HepG2 (cell line): ENCODE results near the gene GRPEL2. TPM values are rescaled to one million over a fixed set of nuclear protein-coding genes. Genes with fewer than 3 reads are reported as not detected.

ENCODE experiments used
- ATAC-seq: fragments of 200-7000 bp; cut with Tn5 transposase; 3 replicates; pipeline ENCODE4 v1.9.1; 2020; ENCODE audit warnings: mild to moderate bottlenecking, moderate library complexity
- BruUV-seq: library from RNA; stranded (reverse); fragments of 400-500 nt; replicated peaks from 2 replicates; lab custom pipeline; 2021; lab: Mats Ljungman, UMichigan
- CTCF ChIA-PET: fragments of 300-600 bp; formaldehyde crosslinking; extraction: SDS; loops from one replicate; lab custom pipeline; 2021; ENCODE audit warnings: low total read pairs, inconsistent platforms, low intra/inter-chr PET ratio; lab: Yijun Ruan, JAX
- POLR2A ChIA-PET: fragments of 350-600 bp; sonication (Branson Sonifier 250); formaldehyde crosslinking; loops from one replicate; lab custom pipeline; 2020; ENCODE audit warnings: antibody characterized with exemption, inconsistent platforms; lab: Yijun Ruan, JAX
- DNase-seq: peaks from one replicate; pipeline ENCODE4 v3.0.0-alpha.2; 2015; ENCODE audit warnings: low spot score
- FAIRE-seq: peaks from 3 replicates; lab custom pipeline; 2011; peaks lifted over from hg19 to GRCh38; lab: Jason Lieb, UNC
- H2AFZ ChIP-seq: one replicate; pipeline ENCODE4 v1.6.1; 2011; ENCODE audit warnings: low read length, inconsistent platforms
- H3K27ac ChIP-seq: fragments of 300-600 bp; 3 replicates; pipeline ENCODE4 v1.8.0; 2011; ENCODE audit warnings: mixed run types, mild to moderate bottlenecking, mixed read lengths, low read length, inconsistent platforms; ENCODE audit not compliant: insufficient read depth; ENCODE audit errors: extremely low read length
- H3K27me3 ChIP-seq, 2 experiments: fragments of 200-600 bp in 1 of 2; 2 replicates in 1 of 2; 3 replicates in 1 of 2; pipeline versions ENCODE4 v1.6.0 to v1.8.0; 2011; ENCODE audit warnings: low read length in 2 of 2, mild to moderate bottlenecking in 2 of 2, moderate library complexity in 2 of 2, inconsistent platforms in 1 of 2; ENCODE audit not compliant: insufficient read depth in 2 of 2, control insufficient read depth in 1 of 2
- H3K36me3 ChIP-seq, 2 experiments: fragments of 200-600 bp in 1 of 2; replicated peaks in 1 of 2; 2 replicates in 1 of 2; 3 replicates in 1 of 2; pipeline versions ENCODE4 v1.5.1 to v1.8.0; 2011; ENCODE audit warnings: low read length in 2 of 2, inconsistent platforms in 1 of 2; ENCODE audit not compliant: insufficient read depth in 2 of 2, control insufficient read depth in 1 of 2
- H3K4me1 ChIP-seq: 2 replicates; pipeline ENCODE4 v1.5.1; 2012; ENCODE audit warnings: low read length, inconsistent platforms; ENCODE audit not compliant: insufficient read depth
- H3K4me2 ChIP-seq: 2 replicates; pipeline ENCODE4 v1.6.0; 2011; ENCODE audit warnings: low read depth, low read length, inconsistent platforms
- H3K4me3 ChIP-seq, 3 experiments: fragments of 200-600 bp in 1 of 3; sonication (generic), shearing (Covaris generic) in 1 of 3; replicated peaks in 1 of 3; 2 replicates each; pipeline ENCODE4 v1.5.1; 2011 to 2016; ENCODE audit warnings: low read length in 3 of 3, inconsistent platforms in 2 of 3, low read depth in 2 of 3, mild to moderate bottlenecking in 2 of 3, control low read depth in 1 of 3, mixed read lengths in 1 of 3; ENCODE audit not compliant: insufficient read depth in 1 of 3
- H3K79me2 ChIP-seq: one replicate; pipeline ENCODE4 v1.6.1; 2011; ENCODE audit warnings: low read length, inconsistent platforms; ENCODE audit not compliant: insufficient read depth
- H3K9ac ChIP-seq: 2 replicates; pipeline ENCODE4 v1.6.0; 2011; ENCODE audit warnings: mild to moderate bottlenecking, low read depth, low read length, inconsistent platforms; ENCODE audit not compliant: insufficient read depth
- H3K9me3 ChIP-seq: 2 replicates; pipeline ENCODE4 v1.5.1; 2012; ENCODE audit warnings: mild to moderate bottlenecking, low read length
- H4K20me1 ChIP-seq: 2 replicates; pipeline ENCODE4 v1.6.0; 2011; ENCODE audit warnings: inconsistent platforms, mild to moderate bottlenecking, low read length, moderate library complexity; ENCODE audit not compliant: insufficient read depth
- ELF4 ChIP-seq: sonication (generic); formaldehyde crosslinking; IDR thresholded peaks from 2 replicates; pipeline ENCODE4 v1.5.0; 2020; ENCODE audit warnings: missing genetic modification reagents, mild to moderate bottlenecking, moderate library complexity, borderline replicate concordance
- EP300 ChIP-seq, 3 experiments: sonication (generic) in 1 of 3; formaldehyde crosslinking in 1 of 3; IDR thresholded peaks; 2 replicates each; pipeline versions ENCODE4 v1.5.1 to v1.6.1; 2011 to 2020; ENCODE audit warnings: low read depth in 2 of 3, low read length in 2 of 3, borderline replicate concordance in 1 of 3, improper control_type of control experiment in 1 of 3, mild to moderate bottlenecking in 1 of 3, missing genetic modification reagents in 1 of 3, moderate library complexity in 1 of 3
- HDAC1 ChIP-seq: sonication (generic); formaldehyde crosslinking; IDR thresholded peaks from 2 replicates; pipeline ENCODE4 v1.5.1; 2020; ENCODE audit warnings: mild to moderate bottlenecking, missing genetic modification reagents
- KLF12 ChIP-seq: sonication (generic); formaldehyde crosslinking; IDR thresholded peaks from 2 replicates; pipeline ENCODE4 v1.4.0; 2020; ENCODE audit warnings: missing genetic modification reagents, borderline replicate concordance
- POLR2AphosphoS5 ChIP-seq: IDR thresholded peaks from 2 replicates; pipeline ENCODE4 v1.6.1; 2012; ENCODE audit warnings: low read depth, low read length
- REPIN1 ChIP-seq: sonication (generic); formaldehyde crosslinking; IDR thresholded peaks from 2 replicates; pipeline ENCODE4 v1.8.0; 2022; ENCODE audit warnings: missing genetic modification reagents, low read depth, mild to moderate bottlenecking, borderline replicate concordance
- ZFP36L1 ChIP-seq: sonication (generic); formaldehyde crosslinking; IDR thresholded peaks from 2 replicates; pipeline ENCODE4 v1.8.0; 2022; ENCODE audit warnings: mild to moderate bottlenecking, missing genetic modification reagents, moderate library complexity
- ZMYM3 ChIP-seq: sonication (generic); formaldehyde crosslinking; IDR thresholded peaks from 2 replicates; pipeline ENCODE4 v1.5.1; 2020; ENCODE audit warnings: mild to moderate bottlenecking, missing genetic modification reagents
- ZNF256 ChIP-seq: sonication (generic); formaldehyde crosslinking; conservative IDR thresholded peaks from 2 replicates; pipeline ENCODE4 v1.4.0; 2020; ENCODE audit warnings: missing genetic modification reagents
- ZNF263 ChIP-seq: sonication (generic); formaldehyde crosslinking; IDR thresholded peaks from 2 replicates; pipeline ENCODE4 v1.4.0; 2020; ENCODE audit warnings: missing genetic modification reagents
- ZNF280B ChIP-seq: sonication (generic); formaldehyde crosslinking; IDR thresholded peaks from 2 replicates; pipeline ENCODE4 v1.5.0; 2020; ENCODE audit warnings: missing genetic modification reagents, mild to moderate bottlenecking, borderline replicate concordance
- ZNF768 ChIP-seq: sonication (generic); formaldehyde crosslinking; IDR thresholded peaks from 2 replicates; pipeline ENCODE4 v1.4.0; 2020; ENCODE audit warnings: missing genetic modification reagents
- WGBS: methylation state at CpG from one replicate; pipeline ENCODE4 v1.1.6; 2017; ENCODE audit warnings: low lambda C conversion rate; 5-methylcytosine and 5-hydroxymethylcytosine counted together
- in situ Hi-C: cut with HindIII; loops from 2 replicates; pipeline ENCODE4 v1.10.0; 2017; ENCODE audit warnings: low pct_unique_long_range_greater_than_20kb; ENCODE audit not compliant: extremely low pct_ligation_motif_present
- intact Hi-C: fragments of 100-400 bp; cut with micrococcal nuclease; formaldehyde crosslinking; loops from one replicate; pipeline ENCODE4 v1.10.0; 2022; ENCODE audit not compliant: unreplicated experiment
- polyA plus RNA-seq, 8 experiments: library from polyadenylated mRNA; depleted of rRNA in 3 of 8; stranded (reverse) in 7 of 8; unstranded in 1 of 8; fragments of >200 nt; fragmentation: Illumina TruSeq in 4 of 8; extraction: Trizol in 4 of 8; gene quantifications; 2 replicates each; pipeline versions ENCODE4 v1.2.1 to v1.2.3, GENCODE V29; 2011 to 2016; ENCODE audit warnings: low read depth in 4 of 8, missing spikeins in 1 of 8, mixed read lengths in 1 of 8; ENCODE audit not compliant: insufficient read depth in 1 of 8
- total RNA-seq, 5 experiments: library from RNA; depleted of rRNA; stranded (reverse); fragments of >200 nt; fragmentation: Illumina TruSeq; extraction: Trizol; gene quantifications; 2 replicates each; pipeline ENCODE4 v1.2.3, GENCODE V29; 2016; ENCODE audit warnings: low read depth in 1 of 5
- TF ChIP-seq, protein P1 (sequence below): sonication (generic); formaldehyde crosslinking; IDR thresholded peaks from 2 replicates; pipeline ENCODE4 v1.8.0; 2022; ENCODE audit warnings: mild to moderate bottlenecking, missing genetic modification reagents; ENCODE audit not compliant: insufficient replicate concordance
- TF ChIP-seq, protein P2 (sequence below): sonication (generic); formaldehyde crosslinking; IDR thresholded peaks from 2 replicates; pipeline ENCODE4 v1.8.1; 2023; ENCODE audit warnings: missing genetic modification reagents, mild to moderate bottlenecking, borderline replicate concordance

Gene GRPEL2
- total and polyA plus RNA-seq, 2 of the 13 experiments (the other 11 are each of a cell fraction or from before 2014, with no cell fraction given) = 13.1 to 16.6 TPM

DNA sequence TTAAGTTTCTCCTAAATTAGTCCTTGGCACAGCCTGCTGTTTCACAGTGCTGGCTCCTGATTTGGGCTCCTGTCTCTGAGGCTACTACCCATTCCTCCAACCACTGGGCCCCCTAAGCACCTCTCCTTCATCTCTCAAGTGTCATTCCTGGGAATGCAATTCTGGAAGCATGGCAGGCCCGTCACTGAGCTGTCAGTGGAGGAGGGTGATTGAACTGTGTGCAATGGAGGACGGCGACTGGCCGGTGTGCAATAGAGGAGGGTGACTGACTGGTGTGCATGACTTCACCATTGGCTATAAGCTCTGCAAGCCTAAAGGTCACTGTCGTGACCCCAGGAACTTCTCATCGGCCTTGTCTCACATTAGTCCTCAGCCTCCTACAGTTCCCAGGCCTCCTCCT lies 46.2 kb downstream of the GRPEL2 start:
- FAIRE-seq = no peak
- no peak for ATAC-seq

GRCh38 chr5:149392718-149393117 lies 47.4 kb downstream of the GRPEL2 start:
- CTCF ChIA-PET = no interaction called here
- Histone ChIP-seq H3K9ac (no peak overlapping the region), H3K4me1 (peaks cover 5% of the 10 kb centered on the region), H2AFZ (no peak overlapping the region), H3K9me3 (no peaks in the 10 kb centered on the region), H3K27ac (no peak overlapping the region), H4K20me1 (no peaks in the 10 kb centered on the region), H3K4me3 (no peak overlapping the region), H3K27me3 (no peaks in the 10 kb centered on the region; a peak in 1 of 5 replicates), H3K4me2 (no peak overlapping the region), H3K79me2 (no peaks in the 10 kb centered on the region), H3K36me3 (no peaks in the 10 kb centered on the region)
- 83% methylated on average over 19 of the region's 19 CpGs for WGBS
- FAIRE-seq (no peak), DNase-seq (no peak), ATAC-seq (no peak)
- intact Hi-C loops = no loop called here
- BruUV-seq = no TSS peak
- in situ Hi-C loops = no loop called here
- POLR2A ChIA-PET = no interaction called here
- no peak for TF ChIP-seq POLR2AphosphoS5
- no peak for TF ChIP-seq ELF4 (CRISPR knock-in tag)
- TF ChIP-seq ZMYM3 (CRISPR knock-in tag) = no peak
- TF ChIP-seq, protein P1, sequence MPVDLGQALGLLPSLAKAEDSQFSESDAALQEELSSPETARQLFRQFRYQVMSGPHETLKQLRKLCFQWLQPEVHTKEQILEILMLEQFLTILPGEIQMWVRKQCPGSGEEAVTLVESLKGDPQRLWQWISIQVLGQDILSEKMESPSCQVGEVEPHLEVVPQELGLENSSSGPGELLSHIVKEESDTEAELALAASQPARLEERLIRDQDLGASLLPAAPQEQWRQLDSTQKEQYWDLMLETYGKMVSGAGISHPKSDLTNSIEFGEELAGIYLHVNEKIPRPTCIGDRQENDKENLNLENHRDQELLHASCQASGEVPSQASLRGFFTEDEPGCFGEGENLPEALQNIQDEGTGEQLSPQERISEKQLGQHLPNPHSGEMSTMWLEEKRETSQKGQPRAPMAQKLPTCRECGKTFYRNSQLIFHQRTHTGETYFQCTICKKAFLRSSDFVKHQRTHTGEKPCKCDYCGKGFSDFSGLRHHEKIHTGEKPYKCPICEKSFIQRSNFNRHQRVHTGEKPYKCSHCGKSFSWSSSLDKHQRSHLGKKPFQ (CRISPR knock-in tag) = no peak
- TF ChIP-seq, protein P2, sequence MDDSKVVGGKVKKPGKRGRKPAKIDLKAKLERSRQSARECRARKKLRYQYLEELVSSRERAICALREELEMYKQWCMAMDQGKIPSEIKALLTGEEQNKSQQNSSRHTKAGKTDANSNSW (CRISPR knock-in tag) = no peak
- no peak for TF ChIP-seq ZFP36L1 (CRISPR knock-in tag)
- no peak for TF ChIP-seq ZNF768 (CRISPR knock-in tag)
- no peak for TF ChIP-seq ZNF263 (CRISPR knock-in tag)
- no peak for TF ChIP-seq REPIN1 (CRISPR knock-in tag)

More for the DNA sequence above, 46.2 kb downstream of the GRPEL2 start:
- Histone ChIP-seq H2AFZ (no peak overlapping the region), H3K27ac (no peak overlapping the region), H3K4me2 (no peak overlapping the region), H3K27me3 (no peaks in the 10 kb centered on the region; a peak in 1 of 5 replicates), H3K36me3 (no peaks in the 10 kb centered on the region)
- CTCF ChIA-PET = no interaction called here
- in situ Hi-C loops = no loop called here
- no peak for DNase-seq
- intact Hi-C loops = no loop called here
- POLR2A ChIA-PET = no interaction called here
- TF ChIP-seq ZNF280B (CRISPR knock-in tag) = no peak
- no peak for TF ChIP-seq HDAC1 (CRISPR knock-in tag)
- TF ChIP-seq EP300 (IDR thresholded peaks at IDR 0.05; ENCODE audit: low read depth in 2 of 2, low read length in 2 of 2) = no peak
- no peak for TF ChIP-seq EP300 (CRISPR knock-in tag; IDR thresholded peaks at IDR 0.05; ENCODE audit: borderline replicate concordance)
- TF ChIP-seq ZNF263 (CRISPR knock-in tag) = 0 out of 2 replicates have a peak, but pooled peaks have one; percentile 23
- no peak for TF ChIP-seq ZNF256 (CRISPR knock-in tag)
- TF ChIP-seq KLF12 (CRISPR knock-in tag) = no peak
- TF ChIP-seq, all 625 proteins: peak for 1
- Histone ChIP-seq H3K79me2 (no peaks in the 10 kb centered on the region), H3K9ac (no peak overlapping the region), H3K4me1 (peaks cover 16% of the 10 kb centered on the region), H3K9me3 (no peaks in the 10 kb centered on the region), H3K4me3 (no peak overlapping the region), H4K20me1 (no peaks in the 10 kb centered on the region)
- no TSS peak for BruUV-seq
- WGBS = 48% methylated on average over 5 of the region's 6 CpGs
